ENCODE measurements around the gene DUSP21. TPM values are rescaled to one million over a fixed set of nuclear protein-coding genes. Genes with fewer than 3 reads are reported as not detected.
"Not testable (repeated sequence)": the region's sequence is repeated elsewhere in the genome, so short reads cannot be mapped to it uniquely, and the experiment has no call there.

DUSP21 gene
- not detected in 2 replicates for total RNA-seq (ENCODE audit: low replicate concordance)

DNA sequence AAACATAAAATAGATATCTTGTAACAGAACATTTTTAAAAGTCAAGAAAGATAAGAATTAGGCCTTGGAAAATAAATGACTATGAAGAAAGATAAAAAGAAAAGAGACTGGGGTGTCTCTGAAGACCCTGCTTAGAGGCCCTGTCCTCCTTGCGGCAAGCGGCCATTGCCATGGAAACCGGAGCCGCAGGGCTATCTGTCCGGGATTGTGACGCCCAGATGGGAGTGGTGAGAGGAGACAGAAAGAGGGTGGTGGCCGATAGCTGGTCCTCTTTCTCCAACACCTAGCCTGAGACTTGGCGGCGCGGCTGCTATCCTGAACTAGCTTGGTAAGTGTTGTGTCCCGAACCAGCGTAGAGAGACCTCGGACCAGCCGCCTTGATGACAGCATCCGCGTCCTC lies at the start of gene DUSP21:
DUSP21 (plus strand) TSS at position 269 of the 400 bp plus-strand sequence; CDS start at position 381, 112 bp downstream.
- TF ChIP-seq, protein P1, sequence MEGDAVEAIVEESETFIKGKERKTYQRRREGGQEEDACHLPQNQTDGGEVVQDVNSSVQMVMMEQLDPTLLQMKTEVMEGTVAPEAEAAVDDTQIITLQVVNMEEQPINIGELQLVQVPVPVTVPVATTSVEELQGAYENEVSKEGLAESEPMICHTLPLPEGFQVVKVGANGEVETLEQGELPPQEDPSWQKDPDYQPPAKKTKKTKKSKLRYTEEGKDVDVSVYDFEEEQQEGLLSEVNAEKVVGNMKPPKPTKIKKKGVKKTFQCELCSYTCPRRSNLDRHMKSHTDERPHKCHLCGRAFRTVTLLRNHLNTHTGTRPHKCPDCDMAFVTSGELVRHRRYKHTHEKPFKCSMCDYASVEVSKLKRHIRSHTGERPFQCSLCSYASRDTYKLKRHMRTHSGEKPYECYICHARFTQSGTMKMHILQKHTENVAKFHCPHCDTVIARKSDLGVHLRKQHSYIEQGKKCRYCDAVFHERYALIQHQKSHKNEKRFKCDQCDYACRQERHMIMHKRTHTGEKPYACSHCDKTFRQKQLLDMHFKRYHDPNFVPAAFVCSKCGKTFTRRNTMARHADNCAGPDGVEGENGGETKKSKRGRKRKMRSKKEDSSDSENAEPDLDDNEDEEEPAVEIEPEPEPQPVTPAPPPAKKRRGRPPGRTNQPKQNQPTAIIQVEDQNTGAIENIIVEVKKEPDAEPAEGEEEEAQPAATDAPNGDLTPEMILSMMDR (IDR thresholded peaks at IDR 0.05; ENCODE audit: insufficient read depth, low read length) = no peak
- no peak within 1 kb of the TSS for H3K4me3 ChIP-seq (ENCODE audit: low read depth, low read length)
- no peak for DNase-seq (ENCODE audit: low read depth)

DNA sequence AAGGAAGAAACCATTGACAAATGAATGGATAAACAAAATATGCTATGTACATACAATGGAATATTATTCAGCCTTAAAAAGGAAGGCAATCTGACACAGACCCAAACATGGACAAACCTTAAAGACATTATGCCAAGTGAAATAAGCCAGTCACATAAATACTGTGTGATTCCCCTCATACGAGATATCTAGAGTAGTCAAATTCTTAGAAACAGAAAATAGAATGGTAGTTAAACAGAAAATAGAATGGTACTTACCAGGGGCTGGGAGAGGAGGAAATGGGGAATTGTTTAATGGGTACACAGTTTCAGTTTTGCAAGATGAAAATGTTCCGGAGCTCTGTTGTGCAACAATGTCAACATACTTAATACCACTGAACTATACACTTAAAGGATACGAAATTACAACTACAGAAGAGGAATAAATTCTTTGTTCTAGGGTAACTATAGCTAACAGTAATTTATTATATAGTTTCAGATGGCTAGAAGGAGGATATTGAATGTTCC lies 47.8 kb upstream of the DUSP21 start:
- TF ChIP-seq, protein P1 (IDR thresholded peaks at IDR 0.05; ENCODE audit: insufficient read depth, low read length) = no peak
- no peak for DNase-seq (ENCODE audit: low read depth)
- no peak overlapping the region for H3K4me3 ChIP-seq (ENCODE audit: low read depth, low read length)

DNA sequence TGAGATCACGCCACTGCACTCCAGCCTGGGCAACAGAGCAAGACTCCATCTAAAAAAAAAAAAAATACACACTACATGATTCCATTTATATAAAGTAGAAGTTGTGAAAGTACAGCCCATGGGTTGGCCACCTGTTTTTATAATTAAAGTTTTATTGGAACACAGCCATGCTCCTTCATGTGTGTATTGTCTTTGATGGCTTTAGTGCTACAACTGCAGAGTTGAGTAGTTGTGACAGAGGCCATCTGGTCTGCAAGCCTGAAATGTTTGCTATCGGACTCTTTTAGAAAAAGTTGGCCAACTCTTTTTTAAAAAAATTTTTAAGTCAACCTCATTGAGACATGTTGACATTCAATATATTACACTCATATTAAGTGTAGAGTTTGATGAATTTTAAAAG lies 41.2 kb upstream of the DUSP21 start:
- H3K4me3 ChIP-seq (ENCODE audit: low read depth, low read length) = no peak overlapping the region
- no peak for DNase-seq (ENCODE audit: low read depth)
- TF ChIP-seq, protein P1 (IDR thresholded peaks at IDR 0.05; ENCODE audit: insufficient read depth, low read length) = no peak

GRCh38 chrX:44815681-44816080 lies 28.1 kb upstream of the DUSP21 start:
- TF ChIP-seq, protein P1 (IDR thresholded peaks at IDR 0.05; ENCODE audit: insufficient read depth, low read length) = no peak
- no peak for DNase-seq (ENCODE audit: low read depth)
- no peak overlapping the region for H3K4me3 ChIP-seq (ENCODE audit: low read depth, low read length)

- no peak overlapping the region for H3K4me3 ChIP-seq (ENCODE audit: low read depth, low read length)
- TF ChIP-seq, protein P1 (IDR thresholded peaks at IDR 0.05; ENCODE audit: insufficient read depth, low read length) = no peak
Measured at GRCh38 chrX:44816367-44816766, 27.5 kb upstream of the DUSP21 start.

GRCh38 chrX:44817029-44817428 lies 26.8 kb upstream of the DUSP21 start:
- no peak overlapping the region for H3K4me3 ChIP-seq (ENCODE audit: low read depth, low read length)
- no peak for DNase-seq (ENCODE audit: low read depth)
- TF ChIP-seq, protein P1 (IDR thresholded peaks at IDR 0.05; ENCODE audit: insufficient read depth, low read length) = no peak

More at GRCh38 chrX:44816367-44816766, 27.5 kb upstream of the DUSP21 start:
- no peak for DNase-seq (ENCODE audit: low read depth)

DNA sequence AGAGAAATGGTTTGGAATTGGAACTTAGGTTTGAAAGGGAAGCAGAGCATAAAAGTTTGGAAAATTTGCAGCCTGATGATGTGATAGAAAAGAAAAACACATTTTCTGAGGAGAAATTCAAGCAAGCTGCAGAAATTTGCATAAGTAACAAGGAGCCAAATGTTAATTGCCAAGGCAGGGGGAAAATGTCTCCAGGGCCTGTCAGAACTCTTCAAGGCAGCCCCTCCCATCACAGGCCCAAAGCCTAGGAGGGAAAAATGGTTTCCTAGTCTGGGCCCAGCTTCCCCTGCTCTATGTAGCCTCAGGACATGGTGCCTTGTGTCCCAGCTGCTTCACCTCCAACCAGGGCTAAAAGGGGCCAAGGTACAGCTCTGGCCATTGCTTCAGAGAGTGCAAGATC lies 21.2 kb upstream of the DUSP21 start:
- H3K4me3 ChIP-seq (ENCODE audit: low read depth, low read length) = no peak overlapping the region
- DNase-seq (ENCODE audit: low read depth) = no peak
- TF ChIP-seq, protein P1 (IDR thresholded peaks at IDR 0.05; ENCODE audit: insufficient read depth, low read length) = no peak

DNA sequence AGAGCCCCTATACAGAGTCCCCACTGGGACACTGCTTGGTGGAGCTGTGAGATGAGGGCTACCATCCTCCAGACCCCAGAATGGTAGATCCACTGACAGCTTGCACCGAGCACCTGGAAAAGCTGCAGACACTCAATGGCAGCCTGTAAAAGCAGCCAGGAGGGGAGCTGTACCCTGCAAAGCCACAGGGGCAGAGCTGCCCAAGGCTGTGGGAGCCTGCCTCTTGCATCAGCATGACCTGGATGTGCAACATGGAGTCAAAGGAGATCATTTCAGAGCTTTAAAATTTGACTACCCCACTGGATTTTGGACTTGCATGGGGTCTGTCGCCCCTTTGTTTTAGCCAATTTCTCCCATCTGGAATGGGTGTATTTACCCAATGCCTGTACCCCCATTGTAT lies 20.6 kb upstream of the DUSP21 start:
- not testable (repeated sequence) for DNase-seq (ENCODE audit: low read depth); H3K4me3 ChIP-seq (ENCODE audit: low read depth, low read length)

Data from fibroblast of the aortic adventitia (primary cell).